GM18507 (cell line): ENCODE measurements around the gene LRRC8D.
A peak's percentile ranks its signal among the peaks of the same experiment; 100 is the strongest.
"Not testable (repeated sequence)": the region's sequence is repeated elsewhere in the genome, so short reads cannot be mapped to it uniquely, and the experiment has no call there.

Experiments used
- DNase-seq: peaks from one replicate; pipeline ENCODE4 v3.0.0; 2011; ENCODE audit warnings: low read depth; ENCODE audit not compliant: insufficient read length; ENCODE audit errors: extremely low spot score
- FAIRE-seq: peaks from 2 replicates; lab custom pipeline; 2011; peaks lifted over from hg19 to GRCh38; lab: Jason Lieb, UNC

LRRC8D gene

GRCh38 chr1:89820422-89821321 lies at the start of gene LRRC8D:
Gene LRRC8D (plus strand): TSS chr1:89821032. CDS start chr1:89933069, 112,037 bp downstream.
- FAIRE-seq (peak; percentile 75), DNase-seq (peak; percentile 69)

DNA sequence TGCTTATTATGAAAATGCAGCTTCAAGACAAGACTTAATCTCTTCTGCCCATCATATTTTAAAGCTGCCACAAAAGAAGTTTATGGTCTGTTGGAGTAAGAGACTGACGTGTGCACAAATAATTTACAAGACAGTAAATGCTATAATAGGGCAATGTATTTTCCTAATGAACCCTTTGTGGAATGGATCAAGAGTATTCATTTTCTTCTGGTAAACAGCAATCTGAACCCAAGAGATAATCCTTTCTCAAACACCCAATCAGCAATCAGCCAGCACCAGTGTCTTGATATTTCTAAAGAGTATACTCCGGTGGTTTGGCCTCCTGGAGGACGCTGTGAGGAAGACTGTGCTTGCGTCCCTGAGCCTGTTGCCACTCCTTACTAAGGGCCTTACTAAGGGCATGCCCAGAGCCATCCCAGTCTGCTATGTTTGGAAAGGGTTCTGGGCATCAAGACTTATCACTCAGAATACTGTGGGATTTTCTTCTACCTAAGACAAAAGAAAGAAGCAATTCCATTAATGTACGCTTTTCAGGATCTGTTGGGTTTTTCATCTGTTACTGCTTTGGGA lies 48.8 kb upstream of the LRRC8D start:
- DNase-seq (no peak), FAIRE-seq (no peak)

DNA sequence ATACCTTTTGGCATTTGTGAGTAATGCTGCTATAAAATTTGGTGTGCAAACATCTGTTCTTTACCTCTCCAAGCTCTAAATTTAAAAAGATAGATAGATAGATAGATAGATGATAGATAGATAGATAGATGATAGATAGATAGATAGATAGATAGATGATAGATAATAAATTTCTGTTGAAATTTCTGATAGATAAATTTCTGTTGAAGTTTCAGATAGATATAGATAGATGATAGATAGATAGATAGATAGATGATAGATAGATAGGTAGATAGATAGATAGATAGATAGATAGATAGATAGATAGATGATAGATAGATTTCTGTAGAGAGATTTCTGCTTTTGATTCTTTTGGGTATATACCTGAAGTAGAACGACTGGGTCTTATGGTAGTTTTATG lies 44.7 kb upstream of the LRRC8D start:
- not testable (repeated sequence) for FAIRE-seq

GRCh38 chr1:89777271-89777670 lies 43.6 kb upstream of the LRRC8D start:
- FAIRE-seq, DNase-seq: not testable (repeated sequence)

More for the DNA sequence above, 44.7 kb upstream of the LRRC8D start:
- DNase-seq: not testable (repeated sequence)

DNA sequence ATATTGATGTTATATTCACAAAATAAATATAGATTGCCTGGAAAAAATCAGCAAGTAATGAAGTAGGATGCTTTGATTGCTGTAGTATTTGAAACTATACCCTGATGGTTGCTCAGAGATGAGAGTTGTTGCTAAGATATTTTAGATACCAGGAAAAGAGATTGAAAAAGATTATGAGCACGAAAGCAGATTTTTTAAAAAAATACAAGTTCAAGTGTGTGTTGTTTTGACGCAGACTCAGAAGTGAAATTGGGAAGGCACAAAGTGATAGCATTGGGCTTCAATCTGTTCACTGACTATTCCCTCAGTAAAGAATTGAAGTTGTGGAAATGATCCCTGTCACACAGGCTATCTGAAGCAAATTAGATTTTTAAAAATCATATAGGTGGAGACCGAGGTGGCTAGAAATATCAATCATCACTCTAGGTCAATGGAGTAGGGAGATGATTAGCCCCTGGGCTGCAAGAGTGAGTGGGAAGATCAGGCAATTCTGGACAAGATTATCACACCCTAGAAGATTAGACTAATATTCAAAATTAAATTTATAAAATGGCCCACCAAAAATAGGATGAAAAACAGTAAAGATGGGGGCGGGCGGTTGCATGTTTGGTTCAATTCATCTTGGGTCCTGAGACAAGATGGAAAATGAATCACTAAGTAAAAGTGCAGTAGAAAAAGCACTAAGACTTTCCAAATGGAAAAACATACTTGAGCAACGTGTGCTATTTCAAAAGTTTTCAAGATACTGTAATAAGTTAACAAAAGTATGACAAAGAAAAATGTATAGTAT lies 41.5 kb upstream of the LRRC8D start:
- DNase-seq: no peak
- no peak for FAIRE-seq

- FAIRE-seq (peak; percentile 78), DNase-seq (no peak)
Measured at GRCh38 chr1:89780721-89781120, 40.1 kb upstream of the LRRC8D start.

GRCh38 chr1:89781494-89782126 lies 39.2 kb upstream of the LRRC8D start:
- FAIRE-seq (peak; percentile 84), DNase-seq (no peak)

- DNase-seq: no peak
- no peak for FAIRE-seq
Measured at GRCh38 chr1:89786628-89787214, 34.1 kb upstream of the LRRC8D start.

DNA sequence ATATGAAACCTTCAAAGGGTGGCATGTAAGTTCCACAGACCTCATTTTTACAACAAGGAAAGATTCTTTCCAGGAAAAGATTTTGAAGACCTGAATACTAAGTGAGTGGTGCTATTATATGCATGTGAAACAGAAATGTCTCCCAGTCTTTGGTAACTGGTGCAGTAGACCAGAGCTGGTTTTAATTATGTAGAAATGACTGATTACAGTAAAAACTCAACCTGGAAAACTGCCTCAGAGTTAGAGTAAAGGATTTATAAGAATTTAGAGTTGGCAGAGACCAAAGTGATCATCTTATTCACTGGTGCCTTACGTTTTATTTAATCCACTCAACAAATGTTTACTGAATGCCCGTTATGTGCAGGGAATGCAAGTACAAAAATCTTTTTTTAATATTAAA lies 30.2 kb upstream of the LRRC8D start:
- DNase-seq (no peak), FAIRE-seq (no peak)

DNA sequence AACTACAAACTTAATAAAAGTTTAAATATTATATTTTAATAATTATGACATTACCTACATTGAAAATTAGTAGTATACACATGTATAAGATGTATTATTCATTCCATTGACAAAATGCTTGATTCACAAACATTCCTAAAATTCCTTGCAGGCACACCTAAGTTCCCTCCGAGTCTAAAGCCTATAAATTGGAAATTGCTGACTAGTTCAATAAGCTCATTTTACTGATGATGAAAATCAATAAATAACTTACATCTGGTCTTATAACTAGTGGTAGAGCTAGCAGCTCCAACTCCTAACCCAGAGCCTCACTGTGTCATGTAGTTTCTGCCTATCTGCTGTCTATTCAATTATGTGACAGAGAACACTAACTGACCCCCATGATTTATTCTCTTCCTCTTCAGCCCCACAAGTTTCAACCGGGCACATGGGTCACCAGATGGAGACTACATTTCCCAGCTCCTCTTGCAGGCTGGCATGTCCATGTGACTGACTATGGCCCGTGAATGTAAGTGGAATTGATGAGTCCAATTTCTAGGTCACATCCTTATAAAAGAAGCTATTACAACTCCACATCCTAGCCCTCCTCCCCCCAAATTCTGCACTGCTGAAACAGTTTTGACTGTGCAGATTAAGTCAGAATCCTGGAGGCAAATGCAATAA lies 29.6 kb upstream of the LRRC8D start:
- FAIRE-seq: no peak
- no peak for DNase-seq

DNA sequence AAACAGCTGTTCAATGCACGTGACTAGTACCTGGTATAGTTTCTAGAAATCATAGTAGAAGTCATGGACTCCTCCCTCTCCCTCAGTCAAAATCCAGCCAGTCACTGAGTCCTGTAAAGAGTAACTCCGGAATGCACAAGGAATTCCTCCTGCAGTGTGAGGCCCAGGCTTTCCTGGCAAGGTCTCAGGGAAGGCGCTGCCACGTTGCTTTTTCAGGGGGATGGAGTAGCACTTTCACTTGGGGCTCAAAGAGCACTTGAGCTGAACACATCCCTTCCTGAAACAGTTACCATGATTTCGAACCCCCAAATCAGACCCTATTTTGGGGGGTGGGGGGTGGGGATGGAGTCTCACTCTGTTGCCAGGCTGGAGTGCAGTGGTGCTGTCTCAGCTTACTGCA lies 26.4 kb upstream of the LRRC8D start:
- FAIRE-seq: no peak
- no peak for DNase-seq

DNA sequence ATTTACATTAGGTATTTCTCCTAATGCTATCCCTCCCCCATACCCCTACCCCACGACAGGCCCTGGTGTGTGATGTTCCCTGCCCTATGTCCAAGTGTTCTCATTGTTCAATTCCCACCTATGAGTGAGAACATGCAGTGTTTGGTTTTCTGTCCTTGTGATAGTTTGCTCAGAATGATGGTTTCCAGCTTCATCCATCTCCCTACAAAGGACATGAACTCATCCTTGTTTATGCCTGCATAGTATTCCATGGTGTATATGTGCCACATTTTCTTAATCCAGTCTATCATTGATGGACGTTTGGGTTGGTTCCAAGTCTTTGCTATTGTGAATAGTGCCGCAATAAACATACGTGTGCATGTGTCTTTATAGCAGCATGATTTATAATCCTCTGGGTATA lies 25.3 kb upstream of the LRRC8D start:
- not testable (repeated sequence) for FAIRE-seq, DNase-seq

DNA sequence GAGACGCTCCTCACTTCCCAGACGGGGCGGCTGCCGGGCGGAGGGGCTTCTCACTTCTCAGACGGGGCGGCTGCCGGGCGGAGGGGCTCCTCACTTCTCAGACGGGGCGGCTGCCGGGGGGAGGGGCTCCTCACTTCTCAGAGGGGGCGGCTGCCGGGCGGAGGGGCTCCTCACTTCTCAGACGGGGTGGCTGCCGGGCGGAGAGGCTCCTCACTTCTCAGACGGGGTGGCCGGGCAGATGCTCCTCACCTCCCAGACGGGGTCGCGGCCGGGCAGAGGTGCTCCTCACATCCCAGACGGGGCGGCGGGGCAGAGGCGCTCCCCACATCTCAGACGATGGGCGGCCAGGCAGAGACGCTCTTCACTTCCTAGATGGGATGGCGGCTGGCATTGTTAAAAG lies 23.0 kb upstream of the LRRC8D start:
- FAIRE-seq, DNase-seq: not testable (repeated sequence)

- FAIRE-seq (no peak), DNase-seq (no peak)
Measured at GRCh38 chr1:89799495-89799894, 21.3 kb upstream of the LRRC8D start.

GRCh38 chr1:89800022-89800655 lies 20.7 kb upstream of the LRRC8D start:
- DNase-seq (no peak), FAIRE-seq (no peak)

DNA sequence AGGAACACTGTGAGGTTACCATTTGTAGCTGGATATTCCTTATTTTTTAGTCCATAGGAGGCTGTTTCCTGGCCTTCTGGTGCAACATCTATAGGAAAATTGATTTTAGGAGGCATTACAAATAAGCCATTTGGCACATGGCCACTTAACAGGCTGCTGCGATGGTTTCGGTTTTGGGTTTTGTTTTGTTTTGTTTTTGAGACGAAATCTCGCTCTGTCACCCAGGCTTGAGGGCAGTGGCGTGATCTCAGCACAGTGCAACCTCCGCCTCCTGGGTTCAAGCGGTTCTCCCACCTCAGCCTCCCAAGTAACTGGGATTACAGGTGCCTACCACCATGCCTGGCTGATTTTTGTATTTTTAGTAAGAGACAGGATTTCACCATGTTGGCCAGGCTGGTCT lies 20.1 kb upstream of the LRRC8D start:
- DNase-seq: no peak
- FAIRE-seq: no peak

DNA sequence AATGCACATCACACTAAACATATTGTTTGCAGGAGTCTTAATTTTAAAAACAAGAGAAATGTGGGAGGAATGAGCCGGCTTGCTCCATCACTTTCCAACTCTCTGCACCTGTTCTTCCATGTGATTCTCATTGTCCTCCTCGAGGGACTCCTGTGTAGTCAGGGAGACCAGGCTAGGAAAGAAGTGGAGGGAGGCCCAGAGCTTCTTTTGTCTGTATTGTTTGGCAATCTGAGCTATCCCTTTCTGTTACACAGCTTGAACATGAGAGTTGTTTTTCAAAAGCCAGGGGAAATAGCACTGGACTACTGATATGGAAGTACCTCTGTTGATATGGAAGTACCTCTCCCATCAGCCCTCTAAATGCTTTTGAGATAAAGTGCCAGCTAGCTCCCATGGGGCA lies 18.8 kb upstream of the LRRC8D start:
- FAIRE-seq: no peak
- no peak for DNase-seq

GRCh38 chr1:89802841-89803240 lies 18.0 kb upstream of the LRRC8D start:
- FAIRE-seq: no peak

More at GRCh38 chr1:89802841-89803240, 18.0 kb upstream of the LRRC8D start:
- no peak for DNase-seq
